Karpas-422 (cell line): ENCODE data around the gene SRP9. TPM values are rescaled to one million over a fixed set of nuclear protein-coding genes. Genes with fewer than 3 reads are reported as not detected.
A peak's percentile ranks its signal among the peaks of the same experiment; 100 is the strongest.
"Not testable (repeated sequence)": the region's sequence is repeated elsewhere in the genome, so short reads cannot be mapped to it uniquely, and the experiment has no call there.

Source experiments
- DNase-seq: peaks from one replicate; pipeline ENCODE4 v3.0.0-alpha.2; 2015
- H2AFZ ChIP-seq: fragments of 200-600 bp; sonication (generic); 2 replicates; pipeline ENCODE4 v1.6.1; 2014; ENCODE audit warnings: antibody characterized with exemption, low read length, mixed read lengths
- H3K27ac ChIP-seq: fragments of 200-600 bp; sonication (generic); 2 replicates; pipeline ENCODE4 v1.5.1; 2014; ENCODE audit warnings: mild to moderate bottlenecking, low read length, moderate library complexity
- H3K27me3 ChIP-seq: fragments of 200-600 bp; sonication (generic); 2 replicates; pipeline ENCODE4 v1.6.1; 2014; ENCODE audit warnings: low read length, mixed read lengths
- H3K36me3 ChIP-seq: fragments of 200-600 bp; sonication (generic); 2 replicates; pipeline ENCODE4 v1.6.1; 2014; ENCODE audit warnings: low read length, mixed read lengths; ENCODE audit not compliant: insufficient read depth
- H3K4me1 ChIP-seq: fragments of 200-600 bp; sonication (generic); 2 replicates; pipeline ENCODE4 v1.6.1; 2014; ENCODE audit warnings: mild to moderate bottlenecking, low read length, mixed read lengths
- H3K4me2 ChIP-seq: fragments of 200-600 bp; sonication (generic); 2 replicates; pipeline ENCODE4 v1.6.1; 2014; ENCODE audit warnings: low read length, low read depth, mild to moderate bottlenecking; ENCODE audit not compliant: poor library complexity, severe bottlenecking
- H3K4me3 ChIP-seq: fragments of 200-600 bp; sonication (generic); 2 replicates; pipeline ENCODE4 v1.5.1; 2014; ENCODE audit warnings: mild to moderate bottlenecking, antibody characterized with exemption, low read length, mixed read lengths
- H3K79me2 ChIP-seq: fragments of 200-600 bp; sonication (generic); 2 replicates; pipeline ENCODE4 v1.6.1; 2014; ENCODE audit warnings: mild to moderate bottlenecking, low read length, mixed read lengths
- H3K9ac ChIP-seq: fragments of 200-600 bp; sonication (generic); 2 replicates; pipeline ENCODE4 v1.6.0; 2014; ENCODE audit warnings: low read length
- H3K9me2 ChIP-seq: fragments of 200-600 bp; sonication (generic), shearing (Covaris generic); replicated peaks from 2 replicates; pipeline ENCODE4 v1.6.0; 2014; ENCODE audit warnings: mild to moderate bottlenecking, low read length, moderate library complexity; ENCODE audit not compliant: insufficient read depth
- H3K9me3 ChIP-seq: fragments of 300-700, 200-600 bp; sonication (generic); 2 replicates; pipeline ENCODE4 v1.6.1; 2014; ENCODE audit warnings: low read length, mixed read lengths
- H4K20me1 ChIP-seq: fragments of 200-600 bp; sonication (generic); 2 replicates; pipeline ENCODE4 v1.6.1; 2014; ENCODE audit warnings: mild to moderate bottlenecking, antibody characterized with exemption, low read length, low read depth; ENCODE audit not compliant: insufficient read depth
- total RNA-seq: library from RNA; depleted of rRNA; stranded (reverse); fragments of >200 nt; shearing (Covaris generic); gene quantifications from 2 replicates; pipeline ENCODE4 v1.2.3, GENCODE V29; 2014; ENCODE audit warnings: low replicate concordance

The SRP9 gene
- total RNA-seq, 1 experiment from 2014 or later = 245 TPM

DNA sequence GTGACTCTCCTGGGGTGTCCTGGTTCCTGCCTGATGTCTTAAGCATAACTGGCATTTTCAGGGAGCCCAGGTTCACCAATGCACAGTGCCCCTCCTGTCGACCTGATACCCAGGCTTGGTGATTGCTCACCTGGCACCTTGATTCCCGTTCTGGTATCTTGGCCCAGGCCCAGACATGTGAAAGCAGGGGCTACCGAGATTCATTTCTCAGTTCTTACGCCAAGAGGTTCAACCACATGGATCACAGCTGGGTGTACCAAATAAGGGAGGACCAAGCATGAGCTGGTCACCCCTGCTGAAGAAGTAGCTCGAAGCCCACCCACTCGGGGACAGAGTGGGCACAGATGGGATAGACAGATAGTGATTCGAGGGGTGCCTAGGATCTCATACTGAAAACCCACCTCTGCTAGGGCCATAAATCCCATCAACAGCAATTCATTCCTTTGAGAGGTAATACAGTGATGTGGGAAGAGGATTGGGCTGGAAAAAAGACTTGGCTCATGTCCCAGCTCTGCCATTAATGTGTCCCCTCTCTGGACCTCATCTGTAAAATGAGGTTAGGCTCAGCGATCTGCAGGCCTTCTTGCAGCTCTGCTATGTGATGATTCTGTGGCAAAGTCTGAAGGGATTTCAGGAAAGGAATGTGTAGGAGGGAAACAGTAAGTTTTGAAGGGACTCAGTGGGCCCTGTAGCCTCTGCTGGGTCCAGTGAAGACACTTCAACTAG is 35.0 kb downstream of the SRP9 start:
- H3K36me3 ChIP-seq = no peaks in the 10 kb centered on the region
- H3K4me2 ChIP-seq = no peak overlapping the region
- H2AFZ ChIP-seq = no peak overlapping the region
- no peaks in the 10 kb centered on the region for H3K79me2 ChIP-seq
- H3K9ac ChIP-seq = no peak overlapping the region
- no peaks in the 10 kb centered on the region for H3K9me2 ChIP-seq
- no peaks in the 10 kb centered on the region for H3K4me1 ChIP-seq
- no peak overlapping the region for H3K27ac ChIP-seq
- no peaks in the 10 kb centered on the region for H4K20me1 ChIP-seq
- H3K4me3 ChIP-seq = no peak overlapping the region
- H3K27me3 ChIP-seq = no peaks in the 10 kb centered on the region
- no peaks in the 10 kb centered on the region for H3K9me3 ChIP-seq
- DNase-seq = no peak

DNA sequence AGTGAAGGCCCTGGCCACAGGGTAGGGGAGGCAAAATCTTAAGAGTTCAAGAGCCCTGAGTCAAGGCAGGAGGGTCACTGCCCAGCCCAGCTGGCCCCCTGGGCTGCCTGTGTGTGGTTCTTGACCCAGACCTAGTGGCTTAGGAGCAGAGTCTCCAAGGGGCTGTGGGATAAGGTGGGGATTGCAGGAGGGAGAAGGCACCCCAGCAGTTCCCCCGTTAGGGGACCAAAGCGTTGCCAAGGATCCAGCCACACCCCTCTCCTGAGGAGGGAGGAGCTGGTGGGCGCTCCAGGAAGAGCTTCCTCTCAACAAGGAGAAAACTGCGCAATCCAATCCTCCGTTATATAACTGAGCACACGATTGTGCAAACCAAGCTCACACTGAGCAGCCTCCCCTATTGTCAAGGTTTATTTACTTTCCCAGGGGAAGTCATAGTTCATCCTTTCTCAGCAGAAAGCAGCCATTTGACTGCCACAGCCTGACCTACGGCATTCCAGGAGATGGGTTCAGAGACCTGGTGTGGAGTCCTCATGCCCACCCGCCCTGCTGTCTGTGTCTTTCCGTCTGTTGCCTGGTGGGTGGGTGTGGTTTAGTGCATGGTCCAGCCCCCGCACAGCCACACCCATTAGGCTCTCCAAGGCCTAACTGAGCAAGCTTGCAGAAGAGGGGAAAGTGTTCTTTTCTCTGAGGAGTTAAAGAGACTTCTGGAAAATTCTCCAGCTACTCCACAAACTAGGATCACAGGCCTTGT is 35.8 kb downstream of the SRP9 start:
- H3K79me2 ChIP-seq = no peaks in the 10 kb centered on the region
- H3K9me3 ChIP-seq = no peaks in the 10 kb centered on the region
- no peaks in the 10 kb centered on the region for H3K36me3 ChIP-seq
- H3K9me2 ChIP-seq = no peaks in the 10 kb centered on the region
- peak; percentile 52 for DNase-seq
- no peak overlapping the region for H3K4me2 ChIP-seq
- no peak overlapping the region for H3K4me3 ChIP-seq
- no peak overlapping the region for H3K9ac ChIP-seq
- no peaks in the 10 kb centered on the region for H4K20me1 ChIP-seq
- H3K27ac ChIP-seq = no peak overlapping the region
- no peaks in the 10 kb centered on the region for H3K27me3 ChIP-seq
- no peak overlapping the region for H2AFZ ChIP-seq
- no peaks in the 10 kb centered on the region for H3K4me1 ChIP-seq

DNA sequence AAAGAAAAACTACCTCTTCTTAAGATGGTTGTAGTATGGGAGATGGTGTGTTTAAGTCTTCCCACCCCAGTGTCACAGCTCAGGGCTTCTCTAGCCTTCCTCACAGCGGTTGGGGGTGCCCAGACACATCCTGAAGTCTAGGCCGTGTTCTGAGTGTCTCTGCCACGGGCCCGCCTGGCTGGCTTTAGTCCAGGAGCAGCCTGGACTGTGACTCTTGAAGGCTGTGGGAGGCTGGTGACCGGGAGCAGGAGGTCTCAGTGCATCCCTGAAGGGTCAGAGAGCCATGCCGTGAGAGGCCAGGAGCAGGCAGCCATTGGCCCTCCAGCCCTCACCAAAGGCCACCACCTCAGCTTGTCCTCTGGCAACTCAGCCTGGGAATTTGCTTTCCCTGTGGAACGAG is 36.8 kb downstream of the SRP9 start:
- no peak overlapping the region for H3K27ac ChIP-seq
- H3K4me3 ChIP-seq = no peak overlapping the region
- no peaks in the 10 kb centered on the region for H3K4me1 ChIP-seq
- H3K36me3 ChIP-seq = no peaks in the 10 kb centered on the region
- DNase-seq = no peak
- H3K27me3 ChIP-seq = no peaks in the 10 kb centered on the region
- no peaks in the 10 kb centered on the region for H3K79me2 ChIP-seq
- no peaks in the 10 kb centered on the region for H3K9me2 ChIP-seq
- no peak overlapping the region for H2AFZ ChIP-seq
- no peaks in the 10 kb centered on the region for H4K20me1 ChIP-seq
- no peak overlapping the region for H3K4me2 ChIP-seq
- H3K9me3 ChIP-seq = no peaks in the 10 kb centered on the region
- H3K9ac ChIP-seq = no peak overlapping the region

DNA sequence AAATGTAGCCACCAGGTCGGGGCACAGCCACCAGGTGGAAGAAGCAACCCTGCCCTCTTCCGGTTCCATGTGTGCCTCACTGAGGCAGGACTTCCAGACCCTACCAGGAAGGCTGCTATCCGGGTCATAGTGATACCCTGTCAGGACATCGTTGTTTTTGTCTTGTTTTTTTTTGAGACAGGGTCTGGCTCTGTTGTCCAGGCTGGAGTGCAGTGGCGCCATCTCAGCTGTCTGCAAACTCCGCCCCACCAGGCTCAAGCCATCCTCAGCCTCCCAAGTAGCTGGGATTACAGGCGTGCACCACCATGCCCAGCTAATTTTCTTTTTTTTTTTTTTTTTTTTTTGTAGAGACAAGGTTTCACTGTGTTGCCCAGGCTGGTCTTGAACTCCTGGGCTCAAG is 37.5 kb downstream of the SRP9 start:
- H3K79me2 ChIP-seq, H3K4me1 ChIP-seq, DNase-seq, H2AFZ ChIP-seq, H3K9ac ChIP-seq, H3K4me3 ChIP-seq, H3K27ac ChIP-seq, H3K9me2 ChIP-seq, H3K27me3 ChIP-seq, H4K20me1 ChIP-seq, H3K9me3 ChIP-seq, H3K36me3 ChIP-seq, H3K4me2 ChIP-seq: not testable (repeated sequence)

DNA sequence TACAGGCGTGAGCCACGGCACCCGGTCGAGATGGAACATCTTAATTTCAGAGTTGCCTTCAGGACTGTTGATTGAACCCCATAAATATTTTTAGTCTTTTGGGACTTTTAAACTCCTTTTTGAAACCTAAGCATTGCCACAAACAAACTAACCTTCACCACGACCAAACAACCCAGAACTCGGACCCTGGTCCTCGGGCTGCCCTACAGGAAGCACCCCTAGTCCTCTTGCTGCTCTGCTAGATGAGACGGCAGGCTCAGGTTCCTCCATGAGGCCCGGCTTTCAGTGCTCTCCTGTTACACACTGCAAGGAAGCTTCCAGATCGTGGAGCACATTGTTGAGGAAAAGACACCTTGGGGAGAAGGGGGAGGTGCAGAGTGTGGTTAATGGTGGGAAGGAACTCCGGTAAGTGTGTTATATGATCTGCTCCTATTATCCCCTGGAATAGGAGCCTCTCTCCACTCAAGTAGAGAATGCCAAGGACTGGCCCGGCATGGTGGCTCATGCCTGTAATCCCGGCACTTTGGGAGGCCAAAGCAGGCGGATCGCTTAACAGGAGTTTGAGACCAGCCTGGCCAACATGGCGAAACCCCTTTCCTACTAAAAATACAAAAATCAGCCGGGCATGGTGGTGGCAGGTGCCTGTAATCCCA is 38.0 kb downstream of the SRP9 start:
- H3K79me2 ChIP-seq = no peaks in the 10 kb centered on the region
- no peak overlapping the region for H2AFZ ChIP-seq
- no peaks in the 10 kb centered on the region for H3K4me1 ChIP-seq
- H3K36me3 ChIP-seq = no peaks in the 10 kb centered on the region
- no peak overlapping the region for H3K4me3 ChIP-seq
- no peak overlapping the region for H3K4me2 ChIP-seq
- no peaks in the 10 kb centered on the region for H3K27me3 ChIP-seq
- H4K20me1 ChIP-seq = no peaks in the 10 kb centered on the region
- no peaks in the 10 kb centered on the region for H3K9me2 ChIP-seq
- DNase-seq = no peak
- no peak overlapping the region for H3K9ac ChIP-seq
- H3K9me3 ChIP-seq = no peaks in the 10 kb centered on the region
- no peak overlapping the region for H3K27ac ChIP-seq

- Histone ChIP-seq H3K4me1 (no peaks in the 10 kb centered on the region), H3K27ac (no peak overlapping the region), H4K20me1 (no peaks in the 10 kb centered on the region), H3K79me2 (no peaks in the 10 kb centered on the region), H2AFZ (no peak overlapping the region), H3K9me2 (no peaks in the 10 kb centered on the region), H3K9ac (no peak overlapping the region), H3K4me2 (no peak overlapping the region), H3K27me3 (no peaks in the 10 kb centered on the region), H3K4me3 (no peak overlapping the region), H3K9me3 (no peaks in the 10 kb centered on the region), H3K36me3 (no peaks in the 10 kb centered on the region)
- DNase-seq = no peak
Measured at GRCh38 chr1:225816643-225817538, 39.3 kb downstream of the SRP9 start.

- Histone ChIP-seq H3K9me2 (no peaks in the 10 kb centered on the region), H3K4me3 (no peak overlapping the region), H3K4me2 (no peak overlapping the region), H3K79me2 (no peaks in the 10 kb centered on the region), H4K20me1 (no peaks in the 10 kb centered on the region), H3K4me1 (no peaks in the 10 kb centered on the region), H2AFZ (no peak overlapping the region), H3K27me3 (no peaks in the 10 kb centered on the region), H3K36me3 (no peaks in the 10 kb centered on the region), H3K9me3 (no peaks in the 10 kb centered on the region), H3K9ac (no peak overlapping the region), H3K27ac (no peak overlapping the region)
- DNase-seq = no peak
Measured at GRCh38 chr1:225817611-225818061, 40.0 kb downstream of the SRP9 start.
